Dermis microvascular lymphatic vessel endothelial cell (primary cell): ENCODE results near the gene NRG2. TPM values are rescaled to one million over a fixed set of nuclear protein-coding genes. Genes with fewer than 3 reads are reported as not detected.

Source experiments
- DNase-seq, 2 donors: peaks; one replicate each; pipeline versions ENCODE4 v3.0.0 to v3.0.0-alpha.2; 2010; ENCODE audit warnings: low read depth in 2 of 2
- total RNA-seq: library from RNA; depleted of rRNA; stranded (reverse); fragments of >200 nt; gene quantifications from 2 replicates; pipeline ENCODE4 v1.2.1, GENCODE V29; 2014

NRG2 gene
- total RNA-seq, 1 donor from 2014 or later = 0.77 TPM

DNA sequence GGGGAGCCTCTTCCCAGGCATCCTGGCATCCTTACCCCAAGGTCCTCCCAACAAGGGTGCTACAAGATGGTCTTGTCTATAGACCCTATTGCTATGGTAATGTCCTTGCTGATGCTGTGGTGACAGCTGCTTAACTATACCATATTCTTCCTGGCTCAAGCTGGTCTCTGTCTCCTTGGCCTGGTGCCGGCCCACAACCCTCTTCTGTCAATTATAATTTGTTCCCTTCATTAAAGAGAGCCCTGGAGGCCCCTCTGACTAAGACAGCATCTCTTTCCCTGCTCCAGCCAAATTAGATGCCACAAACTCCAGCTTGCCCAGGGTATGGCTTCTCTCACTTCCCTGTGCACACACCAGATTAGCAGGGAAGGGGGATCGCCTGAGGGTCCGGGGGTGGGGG is 160.8 kb downstream of the NRG2 start:
- no peak for DNase-seq

DNA sequence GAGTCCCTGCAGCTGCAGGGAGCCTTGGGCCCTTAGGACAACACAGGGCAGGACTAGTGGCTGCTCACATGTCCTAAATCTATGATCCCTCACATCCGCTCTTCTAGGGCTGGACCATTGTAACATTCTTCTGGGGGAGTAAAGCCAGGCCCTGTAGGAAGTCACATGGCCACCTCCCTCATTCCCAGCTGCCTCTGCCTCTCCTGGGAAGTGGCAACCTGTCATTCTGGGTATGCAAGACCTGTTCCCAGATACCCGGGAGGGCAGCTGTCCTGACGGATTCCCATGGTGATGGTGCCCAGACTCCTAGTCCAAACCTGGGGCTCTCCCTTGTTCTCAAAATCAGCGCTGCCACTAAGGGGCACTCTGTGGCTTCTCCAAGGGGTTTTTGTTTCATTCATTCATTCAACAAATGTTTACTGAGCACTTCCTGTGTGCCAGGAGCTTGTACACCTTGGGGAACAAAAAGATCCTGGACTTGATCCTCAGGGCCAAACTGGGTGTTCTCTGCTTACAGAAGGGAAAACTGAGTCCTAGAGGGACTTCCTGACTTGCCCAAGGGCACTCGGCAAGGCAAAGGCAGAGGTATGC is 161.9 kb downstream of the NRG2 start:
- DNase-seq = no peak

DNA sequence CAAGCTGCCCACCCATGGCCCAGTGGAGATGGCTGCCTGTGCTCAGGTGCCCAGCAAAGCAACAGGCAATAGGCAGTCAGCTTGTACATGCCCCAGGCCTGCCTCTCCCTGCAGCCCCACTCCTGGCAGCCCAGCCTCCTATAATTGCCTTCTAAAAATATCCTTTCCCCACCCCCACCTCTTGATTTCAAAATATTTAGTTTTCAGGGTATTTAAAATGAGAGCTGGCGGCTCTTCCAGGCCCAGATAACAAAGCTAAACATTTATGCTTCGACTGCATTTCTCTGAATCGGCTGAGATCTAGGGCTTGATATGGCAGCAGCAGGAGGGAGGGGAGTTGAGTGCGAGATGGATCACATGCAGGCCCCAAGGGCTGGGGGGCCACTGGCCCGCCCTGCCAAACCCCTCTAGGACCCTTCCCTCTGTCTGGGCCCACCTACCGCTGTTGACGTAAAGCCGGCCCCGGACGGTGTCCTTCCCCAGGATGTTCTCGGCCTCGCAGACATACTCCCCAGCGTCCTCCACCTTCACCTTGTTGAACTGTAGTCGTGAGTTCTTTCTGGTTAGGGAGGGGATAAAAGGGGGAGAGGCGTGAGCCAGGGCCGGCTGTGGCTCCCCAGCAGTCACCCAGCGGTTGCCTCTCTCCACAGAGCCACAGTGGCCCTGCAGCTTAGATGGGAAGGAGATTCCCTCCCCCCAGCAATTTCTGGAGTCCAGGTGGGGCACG is 162.5 kb downstream of the NRG2 start:
- DNase-seq = no peak

DNA sequence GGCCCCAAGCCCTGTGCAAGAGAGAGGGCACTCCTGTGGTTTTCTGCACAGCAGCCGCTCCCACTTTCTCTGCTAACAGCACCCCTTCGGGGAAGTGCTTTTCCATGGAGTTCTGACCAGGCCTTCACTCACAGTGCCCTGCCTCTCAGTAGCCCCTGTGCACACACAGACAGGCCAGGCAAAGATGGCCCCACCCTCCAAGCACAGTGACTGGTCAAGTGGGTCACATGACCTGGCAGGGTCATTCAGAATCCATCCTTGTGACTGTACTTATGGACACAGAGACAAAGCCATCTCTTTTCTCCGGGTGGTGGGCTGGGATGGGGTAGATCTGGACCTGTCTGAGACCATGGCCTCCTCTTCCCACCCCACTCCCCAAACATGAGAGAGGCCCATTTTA is 165.0 kb downstream of the NRG2 start:
- no peak for DNase-seq

DNA sequence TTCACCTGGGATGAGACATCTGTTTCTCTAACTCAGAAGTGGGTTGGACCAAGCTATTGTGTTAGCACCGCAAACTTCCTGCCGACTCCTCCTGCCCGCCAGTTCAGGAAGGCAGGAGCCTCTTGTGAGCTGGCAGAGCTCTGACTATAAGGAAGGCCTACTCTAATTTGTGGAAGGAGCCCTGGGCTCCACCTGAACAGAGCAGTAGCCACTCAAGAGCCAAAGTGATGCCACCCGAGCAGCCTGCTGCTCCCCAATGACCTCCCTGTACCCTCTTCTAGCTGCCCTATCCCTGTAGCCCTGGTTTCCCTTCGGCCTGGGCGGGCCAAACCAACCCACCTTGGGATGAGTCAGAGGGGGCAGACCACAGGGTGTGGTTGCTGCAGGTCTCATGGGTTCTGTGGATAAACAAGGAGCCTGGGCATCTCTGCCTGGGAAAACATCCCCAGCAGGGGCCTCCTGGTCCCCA is 165.9 kb downstream of the NRG2 start:
- peak in 1 of 2 donors; percentile 23 for DNase-seq

DNA sequence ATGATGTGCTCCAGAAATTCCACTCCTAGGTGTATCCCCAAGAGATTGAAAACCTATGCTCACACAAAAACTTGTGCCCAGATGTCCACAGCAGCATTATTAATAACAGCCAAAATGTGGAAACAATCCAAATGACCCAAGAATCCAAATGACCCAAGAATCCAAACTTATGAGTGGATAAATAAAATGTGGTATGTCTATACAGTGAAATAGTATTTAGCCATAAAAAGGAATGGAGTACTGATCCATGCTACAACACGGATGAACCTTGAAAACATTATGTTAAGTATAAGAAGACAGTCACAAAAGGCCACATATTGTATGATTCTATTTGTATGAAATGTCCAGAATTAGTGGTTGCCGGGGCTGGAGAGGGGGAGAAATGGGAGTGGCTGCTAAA is 167.1 kb downstream of the NRG2 start:
- no peak for DNase-seq

DNA sequence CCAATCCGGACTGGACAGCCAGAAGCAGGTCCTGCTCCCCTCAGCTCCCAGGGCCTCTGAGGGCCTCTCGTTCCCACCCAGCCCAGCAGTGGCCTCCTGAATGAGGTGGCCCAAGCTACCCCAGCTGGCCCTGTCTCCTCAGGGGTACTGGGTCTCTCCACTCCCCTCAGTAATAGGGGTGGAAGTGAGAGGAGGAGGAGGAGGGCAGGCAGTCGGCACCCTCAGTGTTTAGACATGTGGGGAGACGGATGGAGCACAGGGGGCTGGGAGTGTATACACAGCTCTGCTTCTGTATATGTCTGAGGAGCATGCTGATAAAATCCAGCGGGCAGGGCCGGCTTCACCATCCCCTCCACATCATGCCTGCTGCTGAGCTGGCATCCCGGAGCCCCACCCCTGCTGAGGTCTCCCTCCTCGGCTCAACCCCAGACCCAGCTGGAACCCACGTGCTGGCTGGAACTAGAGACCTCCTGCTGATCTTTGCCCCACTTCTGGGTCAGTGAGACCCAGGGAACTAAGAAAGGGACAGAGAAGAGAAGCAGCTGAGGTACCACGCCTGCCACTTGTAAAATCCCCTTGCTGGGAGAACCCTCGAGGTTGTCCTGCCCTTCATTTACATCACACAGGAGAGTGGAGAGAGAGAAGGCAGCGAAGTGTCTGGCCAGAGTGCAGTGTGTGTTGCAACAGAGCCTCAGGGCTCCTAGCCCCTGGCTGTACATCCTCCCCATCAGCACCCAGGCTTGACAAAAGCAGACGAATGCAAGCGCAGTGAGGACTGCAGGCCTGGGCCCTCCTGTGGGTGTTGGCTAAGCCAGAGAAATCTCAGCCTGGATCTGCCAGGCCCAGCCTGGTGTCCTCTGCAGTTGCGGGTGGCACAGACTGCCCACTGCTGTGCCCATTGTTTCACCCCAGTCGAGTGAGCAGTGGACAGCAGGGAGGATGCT is 170.0 kb downstream of the NRG2 start:
- no peak for DNase-seq

DNA sequence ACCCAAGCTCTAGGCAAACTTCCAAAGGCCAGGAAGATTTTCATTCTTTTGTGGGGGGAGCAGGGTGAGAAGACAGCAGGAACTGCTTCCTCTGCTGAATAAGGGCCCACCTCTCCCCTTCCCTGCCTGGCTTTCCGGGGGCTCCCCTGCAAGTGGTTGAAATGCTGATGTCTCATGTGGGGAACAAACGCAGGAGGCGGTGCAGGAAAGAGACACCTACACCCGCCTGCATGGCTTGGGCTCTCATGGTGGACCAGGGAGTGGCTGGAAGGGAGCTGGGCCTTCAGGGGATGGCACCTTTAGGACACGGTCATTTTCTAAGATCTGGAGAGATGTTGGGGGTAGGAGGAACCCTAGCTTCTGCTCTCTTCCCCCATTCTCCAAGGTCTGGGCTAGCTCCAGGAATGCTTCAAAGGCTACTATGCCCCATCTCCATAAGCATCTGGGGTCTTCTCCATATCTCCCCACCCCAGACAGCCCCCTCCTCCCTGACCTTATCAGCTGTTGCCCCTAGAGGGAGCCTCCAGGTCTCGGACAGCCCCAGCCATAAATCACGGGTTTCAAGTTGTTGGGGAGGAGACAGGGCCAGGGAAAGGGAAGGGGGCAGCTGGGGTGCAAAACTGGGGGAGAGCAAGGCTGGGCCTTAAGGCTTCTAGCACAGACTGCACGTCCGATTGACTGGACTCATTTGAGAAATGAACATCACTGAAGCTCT is 170.9 kb downstream of the NRG2 start:
- DNase-seq = no peak

DNA sequence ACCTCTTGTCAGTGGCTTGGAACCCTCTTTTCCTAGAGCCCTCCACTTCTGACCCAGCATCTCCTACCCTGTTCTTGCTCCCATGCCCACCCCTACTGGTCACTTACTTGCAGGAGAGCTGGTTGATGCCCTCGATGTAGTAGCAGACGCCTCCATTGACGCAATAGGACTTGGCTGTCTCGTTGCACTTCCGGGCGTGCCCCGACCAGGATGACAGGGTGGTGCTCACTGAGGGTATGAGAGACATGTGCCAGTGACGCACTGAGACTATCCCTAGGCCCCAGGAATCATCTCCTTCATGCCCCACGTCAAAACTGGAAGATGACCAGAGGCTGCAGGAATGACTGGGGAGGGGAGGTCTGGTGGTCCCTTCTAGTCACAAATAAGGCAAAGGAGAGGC is 171.5 kb downstream of the NRG2 start:
- DNase-seq = no peak

DNA sequence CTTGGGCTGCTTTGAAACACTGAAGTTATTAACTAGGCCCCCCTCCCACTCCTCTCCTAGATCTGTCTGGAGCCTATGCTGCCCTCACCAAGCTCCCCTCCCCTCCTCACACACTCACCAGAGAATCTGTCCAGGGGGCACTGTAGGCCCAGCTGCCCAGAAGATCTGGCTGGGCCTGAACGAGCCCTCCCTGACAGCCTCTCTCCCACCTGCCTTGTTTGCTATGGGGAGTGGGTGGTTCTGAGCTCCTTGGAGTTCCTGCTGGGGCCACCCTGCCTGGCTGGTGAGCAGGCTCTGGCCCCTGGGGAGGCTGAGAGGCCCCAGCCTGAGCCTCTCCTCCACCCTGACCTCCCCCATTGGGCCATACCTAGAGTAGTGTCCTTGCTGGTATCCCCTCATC is 172.4 kb downstream of the NRG2 start:
- DNase-seq = no peak

DNA sequence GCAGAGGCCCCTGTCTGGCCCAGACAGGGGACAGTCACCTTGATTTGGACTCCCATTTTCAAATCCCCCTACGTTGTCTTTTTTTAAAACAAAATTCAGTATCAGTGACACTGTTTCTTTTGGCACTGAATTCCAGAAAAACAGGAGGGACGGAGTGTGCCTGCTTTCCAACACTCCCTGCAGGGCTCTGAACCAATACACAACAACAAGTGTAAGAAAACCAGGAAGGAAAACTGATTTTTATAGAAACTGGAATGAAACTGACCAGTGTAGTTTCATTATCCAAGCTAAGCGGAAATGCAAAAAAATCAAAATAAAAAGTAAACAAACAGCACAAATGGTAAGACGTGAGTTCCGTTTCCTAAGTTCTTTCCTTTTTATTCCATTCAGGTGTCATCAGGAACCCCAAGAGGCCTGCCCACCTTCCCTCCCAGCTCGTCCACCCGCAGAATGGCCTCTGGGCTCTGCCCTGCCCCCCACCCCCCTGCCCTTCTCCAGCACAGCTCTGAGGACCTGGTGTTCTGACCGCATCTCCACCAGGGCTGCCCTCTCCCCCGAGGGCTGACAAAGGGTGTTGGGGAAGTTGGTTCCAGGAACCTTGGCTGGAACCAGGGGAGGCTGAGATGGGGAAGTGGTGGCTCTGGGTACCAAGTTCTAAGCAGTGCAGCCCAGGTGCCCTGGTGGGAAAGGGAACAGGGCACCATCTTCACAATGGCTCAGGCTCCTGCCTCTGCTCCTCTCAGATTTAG is 173.9 kb downstream of the NRG2 start:
- DNase-seq = no peak

DNA sequence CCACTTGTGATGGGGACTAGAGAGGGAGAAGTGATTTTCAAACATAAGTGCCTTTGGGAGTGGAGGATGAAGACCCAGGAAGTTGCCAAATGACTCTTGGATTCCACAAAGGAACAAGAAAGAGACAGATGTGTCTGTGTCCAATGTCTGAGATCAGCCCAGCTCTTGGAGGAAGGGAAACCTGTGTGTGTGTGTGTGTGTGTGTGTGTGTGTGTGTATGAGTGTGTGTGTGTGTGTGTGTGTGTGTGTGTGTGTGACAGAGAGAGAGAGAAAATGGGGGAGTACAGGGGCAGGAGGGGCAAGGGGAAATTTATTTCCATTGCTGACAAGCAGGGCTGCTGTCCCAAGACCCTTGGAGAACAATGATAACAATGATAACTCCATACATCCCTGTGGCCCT is 175.5 kb downstream of the NRG2 start:
- DNase-seq = no peak

DNA sequence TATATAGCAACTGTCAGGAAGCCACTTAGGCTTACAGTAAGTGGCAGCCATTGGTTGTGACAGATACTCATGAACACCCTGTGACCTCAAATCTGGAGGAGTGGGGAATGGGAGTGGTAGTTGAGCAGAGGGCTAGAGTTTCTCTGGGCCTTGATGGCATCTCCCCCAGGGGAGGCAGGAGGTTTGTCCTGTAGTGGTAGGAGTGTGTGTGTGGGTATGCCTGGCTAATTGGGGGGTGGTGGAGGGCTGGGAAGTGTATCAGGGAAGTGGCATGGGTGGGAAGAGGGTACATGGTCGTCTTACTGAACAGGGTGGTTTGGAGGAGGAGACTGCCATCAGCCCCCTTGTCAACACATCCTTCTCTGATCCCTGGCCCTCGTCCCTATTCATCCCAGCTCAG is 176.0 kb downstream of the NRG2 start:
- no peak for DNase-seq

DNA sequence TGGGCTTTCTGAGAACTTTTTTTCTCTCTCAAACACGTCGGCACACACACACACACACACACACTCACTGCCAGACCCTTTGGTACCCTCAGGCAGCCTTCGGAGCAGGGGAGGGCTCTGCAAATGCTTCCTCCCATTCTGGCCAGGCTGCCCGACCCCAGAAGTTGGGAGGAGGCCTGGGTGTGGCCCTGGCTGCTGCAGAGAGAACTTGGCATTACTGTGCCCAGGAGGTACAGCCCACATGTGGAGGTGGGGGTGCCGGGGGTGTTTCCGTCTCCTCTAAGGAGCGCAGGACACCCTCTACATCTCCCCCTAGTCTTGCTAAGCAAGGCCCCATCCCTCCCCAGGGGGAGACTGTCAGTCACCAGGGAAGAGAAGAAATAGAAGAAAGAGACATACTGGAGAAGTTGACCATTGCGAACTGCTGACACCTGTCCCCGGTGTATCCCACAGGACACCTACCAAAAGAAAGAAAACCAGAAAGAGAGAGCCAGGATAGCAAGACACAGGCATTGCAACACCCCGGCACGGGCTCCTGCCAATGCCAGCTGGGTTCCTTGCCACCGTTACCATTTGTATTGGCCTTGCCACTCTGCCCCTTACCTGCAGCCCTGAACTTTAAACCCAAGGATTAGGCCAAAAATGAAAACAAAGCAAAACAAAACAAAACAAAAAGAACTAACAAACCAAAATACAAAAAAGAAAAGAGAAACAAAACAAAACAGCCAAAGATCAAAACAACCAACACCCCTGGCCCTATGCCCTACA is 178.2 kb downstream of the NRG2 start:
- DNase-seq = no peak

DNA sequence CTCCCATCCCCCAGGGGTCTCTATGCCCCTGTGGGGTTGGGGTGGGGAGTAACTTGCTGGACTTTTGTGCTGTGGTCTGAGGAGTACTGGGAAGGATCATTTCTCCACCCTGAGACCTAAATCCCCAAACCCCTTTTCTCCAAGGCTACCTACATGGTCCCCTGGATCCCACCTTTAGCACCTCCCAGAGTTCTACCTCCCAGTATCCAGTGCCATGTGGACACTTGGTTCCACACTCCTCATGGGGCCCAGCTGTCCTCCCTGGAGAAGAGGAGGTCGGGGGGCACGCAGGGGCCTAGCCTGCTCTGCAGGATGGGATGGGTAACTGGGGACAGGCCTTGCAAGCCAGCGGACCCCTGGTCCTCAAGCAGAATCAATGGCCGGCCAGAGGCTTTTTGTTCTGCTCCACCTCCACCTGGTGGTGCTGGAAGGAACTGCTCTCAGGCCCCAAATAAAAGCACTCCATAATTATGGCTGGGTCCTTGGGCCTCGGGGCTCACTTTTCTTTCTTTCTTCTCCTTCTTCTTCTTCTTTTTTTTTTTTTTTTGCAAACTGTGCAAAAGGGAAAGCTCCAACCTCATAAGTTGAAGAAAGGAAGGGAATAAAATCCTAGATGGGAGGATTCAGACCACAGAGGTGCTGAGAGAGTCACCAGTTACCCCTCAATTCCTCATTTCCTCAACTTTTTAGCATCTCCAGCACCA is 179.1 kb downstream of the NRG2 start:
- peak; percentile 39 to 61 for DNase-seq

DNA sequence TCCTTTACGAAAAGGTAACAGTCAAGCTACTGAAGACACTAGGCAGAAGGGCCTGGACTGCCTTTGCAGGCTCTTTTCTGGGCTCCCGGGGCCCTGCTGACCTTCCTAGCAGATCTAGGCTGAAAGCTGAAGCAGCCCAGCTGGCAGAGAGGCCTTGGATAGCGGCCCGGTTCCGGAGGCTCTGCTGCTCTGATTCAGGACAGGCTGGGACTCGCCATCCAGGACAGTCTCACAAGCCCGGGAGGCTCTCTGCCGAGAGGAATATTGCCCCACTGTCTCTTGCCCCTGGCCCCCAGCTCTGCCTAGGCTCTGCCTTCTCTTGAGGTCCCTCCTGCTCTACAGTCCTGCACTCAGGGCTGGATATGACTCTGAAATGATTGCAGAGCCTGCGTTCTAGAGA is 179.7 kb downstream of the NRG2 start:
- no peak for DNase-seq

DNA sequence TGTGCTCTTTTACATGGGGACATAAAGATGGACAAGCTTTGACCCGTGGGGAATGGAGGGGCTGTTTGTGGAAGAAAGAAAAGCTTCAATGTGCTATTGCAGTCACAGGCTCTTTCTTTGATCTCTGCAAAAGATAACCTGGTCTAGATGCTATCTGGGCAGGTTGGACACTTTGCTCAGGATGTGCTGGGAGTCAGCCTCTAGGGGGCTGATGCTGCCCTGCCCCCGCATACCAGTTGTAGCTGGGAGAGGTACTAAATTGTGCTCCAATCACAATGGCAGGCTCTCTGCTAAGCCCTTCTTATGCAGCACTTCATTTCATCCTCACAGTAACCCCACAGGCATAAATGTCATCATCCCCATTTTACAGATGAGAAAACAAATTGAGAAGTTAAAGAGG is 180.3 kb downstream of the NRG2 start:
- no peak for DNase-seq

DNA sequence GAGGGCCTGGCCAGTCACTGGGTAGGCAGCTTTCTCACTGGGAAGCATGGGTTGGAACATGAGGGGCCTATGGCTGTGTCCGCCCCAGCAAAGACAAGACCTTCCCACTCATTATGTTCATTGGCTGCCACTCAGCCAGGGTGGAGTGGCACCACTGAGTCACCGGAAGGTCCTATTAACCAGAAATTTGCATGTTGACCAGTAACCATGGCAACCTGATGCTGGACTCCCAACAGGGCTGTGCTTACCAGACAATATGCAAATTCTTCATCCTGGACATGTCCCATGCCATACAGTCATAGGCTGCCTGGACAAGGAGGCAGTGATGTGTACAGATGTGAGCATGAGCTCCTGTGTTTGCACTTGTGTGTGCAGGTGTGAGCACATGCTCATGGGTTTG is 180.8 kb downstream of the NRG2 start:
- peak; percentile 14 to 16 for DNase-seq

DNA sequence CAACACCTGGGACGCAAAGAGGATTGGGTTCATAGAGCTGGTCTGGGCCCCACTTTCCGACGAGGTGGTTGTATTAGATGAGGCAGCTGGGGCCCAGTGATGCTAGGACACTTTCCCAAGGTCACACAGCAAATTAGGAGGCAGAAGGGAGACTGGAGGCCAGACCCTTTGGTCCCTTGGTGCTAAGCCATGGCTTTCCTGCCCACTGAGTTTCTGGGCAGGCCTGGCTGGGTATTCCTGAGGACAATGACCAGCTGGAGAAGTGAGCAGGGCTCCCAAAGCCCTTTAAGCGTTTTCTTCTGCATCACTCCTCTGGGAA is 181.3 kb downstream of the NRG2 start:
- DNase-seq = no peak
